HK-2 (cell line): Measurements from ENCODE around the gene TRIP6.

Experiments
- DNase-seq: peaks from one replicate; pipeline ENCODE4 v3.0.0-alpha.2; 2018; ENCODE audit not compliant: unreplicated experiment

The TRIP6 gene

GRCh38 chr7:100873599-100874299 is 6.6 kb downstream of the TRIP6 start:
- no peak for DNase-seq

GRCh38 chr7:100874300-100874576 is 7.1 kb downstream of the TRIP6 start:
- no peak for DNase-seq

GRCh38 chr7:100874577-100875355 is 7.6 kb downstream of the TRIP6 start, which contains the start of gene SRRT:
SRRT (plus strand) TSS chr7:100875103; CDS start chr7:100875591, 488 bp downstream.
- peak; percentile 99 for DNase-seq

GRCh38 chr7:100875356-100875751 is 8.2 kb downstream of the TRIP6 start:
- no peak for DNase-seq

- DNase-seq: no peak
These were observed 10.8 kb downstream of the TRIP6 start for GRCh38 chr7:100878013-100878412.

- DNase-seq: no peak
These were observed 11.5 kb downstream of the TRIP6 start for GRCh38 chr7:100878685-100879084.

GRCh38 chr7:100879685-100880261 is 12.6 kb downstream of the TRIP6 start:
- DNase-seq: no peak

- DNase-seq: no peak
These were observed 13.5 kb downstream of the TRIP6 start for GRCh38 chr7:100880645-100881044.

- no peak for DNase-seq
These were observed 13.9 kb downstream of the TRIP6 start for GRCh38 chr7:100881136-100881535.

- DNase-seq: no peak
These were observed 15.0 kb downstream of the TRIP6 start for GRCh38 chr7:100882201-100882600.

- DNase-seq: no peak
These were observed 15.8 kb downstream of the TRIP6 start for GRCh38 chr7:100882785-100883526.

GRCh38 chr7:100884736-100885439 is 17.7 kb downstream of the TRIP6 start:
- DNase-seq: no peak

- DNase-seq: no peak
These were observed 18.4 kb downstream of the TRIP6 start for GRCh38 chr7:100885440-100886141.

GRCh38 chr7:100886142-100886935 is 19.2 kb downstream of the TRIP6 start:
- DNase-seq: no peak

GRCh38 chr7:100886936-100887515 is 19.8 kb downstream of the TRIP6 start:
- no peak for DNase-seq

GRCh38 chr7:100887516-100888290 is 20.5 kb downstream of the TRIP6 start:
- DNase-seq: no peak

GRCh38 chr7:100888291-100888987 is 21.3 kb downstream of the TRIP6 start:
- no peak for DNase-seq

- no peak for DNase-seq
These were observed 22.0 kb downstream of the TRIP6 start, which contains the start of gene UFSP1 for GRCh38 chr7:100888988-100889750. UFSP1 (minus strand) TSS chr7:100889715; CDS start chr7:100889271, 444 bp downstream.
